SJSA1 (cell line): ENCODE measurements around the gene FRAS1. TPM values are rescaled to one million over a fixed set of nuclear protein-coding genes. Genes with fewer than 3 reads are reported as not detected.
"Not testable (repeated sequence)": the region's sequence is repeated elsewhere in the genome, so short reads cannot be mapped to it uniquely, and the experiment has no call there.

Experiments used
- DNase-seq, 2 experiments: peaks; one replicate each; pipeline ENCODE4 v3.0.0-alpha.2; 2015 to 2020; ENCODE audit warnings: low spot score in 2 of 2, low read depth in 1 of 2
- H3K27ac ChIP-seq: fragments of 250-450 bp; sonication (Bioruptor Pico); 2 replicates; pipeline ENCODE4 v1.5.1; 2020; ENCODE audit warnings: mild to moderate bottlenecking, moderate library complexity
- H3K27me3 ChIP-seq: fragments of 250-450 bp; sonication (Bioruptor Pico); replicated peaks from 2 replicates; pipeline ENCODE4 v1.5.1; 2020; ENCODE audit warnings: mild to moderate bottlenecking, moderate library complexity
- H3K36me3 ChIP-seq: fragments of 250-450 bp; sonication (Bioruptor Pico); 2 replicates; pipeline ENCODE4 v1.5.1; 2020; ENCODE audit warnings: mild to moderate bottlenecking
- H3K4me1 ChIP-seq: fragments of 250-450 bp; sonication (Bioruptor Pico); replicated peaks from 2 replicates; pipeline ENCODE4 v1.6.1; 2021; ENCODE audit warnings: mild to moderate bottlenecking
- H3K4me3 ChIP-seq: fragments of 250-450 bp; sonication (Bioruptor Pico); 2 replicates; pipeline ENCODE4 v1.5.1; 2020; ENCODE audit warnings: mild to moderate bottlenecking
- H3K9me3 ChIP-seq: fragments of 250-450 bp; sonication (Bioruptor Pico); replicated peaks from 2 replicates; pipeline ENCODE4 v1.5.1; 2020; ENCODE audit warnings: mild to moderate bottlenecking
- total RNA-seq: library from RNA; depleted of rRNA; stranded (reverse); fragments of >200 nt; shearing (Covaris generic); gene quantifications from 2 replicates; pipeline ENCODE4 v1.2.3, GENCODE V29; 2014

FRAS1 gene
- total RNA-seq, 1 experiment from 2014 or later: 0.21 TPM

DNA sequence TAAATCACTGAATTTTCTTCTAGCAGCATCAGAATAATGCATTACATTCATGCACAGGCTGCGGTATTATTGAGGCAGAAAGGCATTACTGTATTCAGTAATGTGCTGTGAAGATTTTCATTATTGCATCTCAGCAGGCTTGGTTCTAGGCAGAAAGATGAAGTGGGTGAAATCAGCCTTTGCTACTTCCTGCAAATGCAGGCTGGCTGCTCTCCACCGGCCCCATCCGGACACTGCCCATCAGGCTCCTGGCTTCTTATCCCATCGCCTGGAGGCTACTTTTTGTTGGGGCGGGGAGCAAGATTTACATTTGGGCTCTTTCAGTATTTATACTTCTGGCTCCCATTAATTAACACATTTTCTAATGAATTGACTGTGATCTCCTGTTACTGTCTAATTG lies 117.8 kb downstream of the FRAS1 start:
- H3K36me3 ChIP-seq: no peaks in the 10 kb centered on the region
- no peak overlapping the region for H3K4me3 ChIP-seq
- H3K4me1 ChIP-seq: no peaks in the 10 kb centered on the region
- DNase-seq: no peak
- H3K27me3 ChIP-seq: no peaks in the 10 kb centered on the region
- H3K27ac ChIP-seq: no peak overlapping the region
- H3K9me3 ChIP-seq: no peaks in the 10 kb centered on the region

DNA sequence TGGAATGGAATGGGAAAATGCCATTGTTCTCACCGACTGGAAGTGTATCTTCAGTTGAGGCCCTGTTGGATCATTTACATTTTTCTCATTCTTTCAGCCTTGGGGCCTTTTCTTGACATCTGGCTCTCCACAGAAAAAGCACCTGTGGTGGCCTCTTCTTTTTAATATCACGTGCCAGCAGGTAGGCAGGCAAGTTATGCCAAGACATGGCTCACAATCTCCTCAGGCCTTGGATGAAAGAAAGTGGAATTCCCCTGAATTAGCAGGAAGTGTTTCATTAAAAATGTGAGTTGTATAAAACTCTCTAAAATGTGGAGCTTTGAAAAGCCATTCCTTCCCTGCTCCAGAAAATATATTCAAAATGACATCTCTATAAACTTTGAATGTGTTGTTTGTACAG lies 122.1 kb downstream of the FRAS1 start:
- H3K27ac ChIP-seq: no peak overlapping the region
- no peaks in the 10 kb centered on the region for H3K36me3 ChIP-seq
- H3K4me3 ChIP-seq: no peak overlapping the region
- no peak for DNase-seq
- no peaks in the 10 kb centered on the region for H3K4me1 ChIP-seq
- no peaks in the 10 kb centered on the region for H3K27me3 ChIP-seq
- no peaks in the 10 kb centered on the region for H3K9me3 ChIP-seq

DNA sequence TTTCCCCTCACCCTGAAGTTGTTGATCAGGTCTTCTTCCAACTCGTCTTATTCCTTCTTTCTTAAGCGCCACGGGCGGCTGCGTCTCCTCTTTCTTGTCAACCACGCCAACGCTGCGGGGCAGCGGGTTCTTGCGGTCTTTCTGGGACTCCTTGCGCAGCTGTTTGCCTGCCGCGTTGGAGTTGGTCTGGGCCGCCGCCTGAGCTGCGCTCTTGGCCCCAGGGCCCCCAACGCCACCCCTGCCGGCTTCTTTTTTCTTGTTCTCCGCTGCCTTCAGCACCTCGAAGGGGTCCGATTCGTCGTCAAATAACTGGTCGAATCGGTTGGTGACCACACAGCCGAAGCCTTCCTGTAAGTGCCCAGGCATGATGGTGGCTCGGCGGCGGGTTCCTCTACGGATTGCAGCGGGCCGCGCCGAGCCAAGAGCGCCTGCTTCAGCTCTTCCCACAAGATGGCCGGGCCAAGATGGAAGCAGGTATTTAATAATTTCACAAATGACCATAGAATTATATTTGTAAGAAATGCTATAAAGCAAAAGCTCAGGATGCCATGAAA lies 124.6 kb downstream of the FRAS1 start:
- H3K9me3 ChIP-seq, H3K27me3 ChIP-seq, H3K4me3 ChIP-seq, H3K36me3 ChIP-seq, H3K4me1 ChIP-seq, H3K27ac ChIP-seq, DNase-seq: not testable (repeated sequence)

DNA sequence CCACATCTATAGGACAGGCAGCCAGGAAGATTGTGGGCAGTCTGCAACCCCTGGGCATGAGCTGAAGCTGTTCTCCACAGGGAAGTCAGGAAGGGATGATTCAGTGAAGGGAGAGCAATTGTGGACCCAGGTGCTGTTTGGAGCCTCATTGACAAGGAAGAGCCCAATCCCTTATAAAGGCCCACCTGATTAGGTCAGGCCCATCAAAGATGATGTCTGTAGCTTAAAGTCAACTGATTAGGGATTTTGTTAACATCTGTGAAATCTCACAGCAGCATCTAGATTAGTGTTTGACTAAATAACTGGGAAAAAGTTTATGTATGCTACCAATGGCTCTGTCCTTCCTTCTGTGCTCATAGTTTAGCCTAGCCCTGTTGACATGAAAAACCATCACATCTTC lies 127.5 kb downstream of the FRAS1 start:
- DNase-seq: no peak
- Histone ChIP-seq H3K27ac (no peak overlapping the region), H3K36me3 (no peaks in the 10 kb centered on the region), H3K9me3 (no peaks in the 10 kb centered on the region), H3K4me3 (no peak overlapping the region), H3K4me1 (no peaks in the 10 kb centered on the region), H3K27me3 (0 out of 2 replicates have a peak, but pooled peaks cover 3% of the 10 kb centered on the region)

DNA sequence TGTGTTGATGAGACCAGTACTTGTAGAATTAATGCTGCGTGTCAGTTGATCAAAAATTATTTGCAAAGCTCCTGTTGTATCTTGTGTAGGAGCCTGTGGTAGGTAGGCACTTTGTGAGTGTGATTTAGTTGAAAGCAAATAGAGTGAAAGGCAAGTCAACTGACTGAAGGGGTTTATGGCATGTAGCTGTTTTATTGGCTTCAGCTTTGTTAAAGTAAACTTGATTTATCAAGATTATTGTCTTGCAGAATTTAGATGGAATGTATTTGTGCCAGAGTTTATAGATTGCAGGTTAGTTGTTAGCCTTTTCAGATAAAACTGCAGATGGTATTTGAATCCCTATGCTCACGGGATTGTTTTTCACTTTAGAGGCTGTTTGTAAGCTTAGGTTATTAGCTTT lies 128.0 kb downstream of the FRAS1 start:
- DNase-seq: no peak
- Histone ChIP-seq H3K9me3 (no peaks in the 10 kb centered on the region), H3K27ac (no peak overlapping the region), H3K27me3 (0 out of 2 replicates have a peak, but pooled peaks cover 3% of the 10 kb centered on the region), H3K4me3 (no peak overlapping the region), H3K36me3 (no peaks in the 10 kb centered on the region), H3K4me1 (no peaks in the 10 kb centered on the region)

DNA sequence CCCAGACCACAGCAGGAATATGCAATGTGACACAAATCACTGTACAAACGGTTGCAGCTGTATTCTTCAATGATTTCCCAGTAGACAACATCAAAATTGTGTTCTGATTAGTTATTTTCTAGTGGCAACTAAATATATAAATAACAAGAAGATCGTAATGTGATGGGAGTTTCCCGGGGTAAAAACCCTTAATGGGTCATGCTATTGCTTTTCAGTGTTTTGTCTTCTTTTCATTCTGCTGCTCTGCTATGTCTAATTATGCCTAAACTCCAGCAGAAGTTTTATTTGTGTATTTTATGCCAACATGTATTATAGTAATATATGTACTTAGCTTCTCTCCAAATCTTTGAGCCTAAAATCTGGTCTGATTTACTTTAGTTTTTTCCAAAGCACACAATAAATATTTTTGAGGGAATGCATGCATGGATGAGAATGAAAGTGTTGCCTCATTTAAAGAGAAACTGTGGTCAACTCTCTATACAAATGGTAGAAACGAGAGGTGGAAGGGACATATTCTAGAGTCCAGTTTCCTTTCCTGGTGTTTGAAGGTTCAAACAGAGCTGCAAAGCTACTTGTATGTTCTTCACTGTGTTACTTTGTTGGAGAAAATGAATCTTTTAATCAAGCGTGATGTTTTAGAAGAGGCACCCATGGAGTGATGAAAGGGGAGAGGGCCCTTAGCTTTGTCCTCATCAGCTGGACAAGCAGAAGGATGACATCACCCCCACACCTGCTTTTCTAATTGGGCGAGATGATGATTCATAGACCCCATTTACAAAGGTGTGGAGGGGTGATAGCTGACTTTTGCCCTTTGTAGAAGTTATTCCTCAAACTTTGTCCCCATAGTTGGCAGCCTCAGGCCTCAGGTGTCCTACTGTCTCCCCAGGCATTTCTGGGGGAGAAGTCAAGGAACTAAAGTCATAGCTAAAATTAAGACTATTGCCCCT lies 129.7 kb downstream of the FRAS1 start:
- Histone ChIP-seq H3K4me3 (no peak overlapping the region), H3K4me1 (no peaks in the 10 kb centered on the region), H3K36me3 (no peaks in the 10 kb centered on the region), H3K27ac (no peak overlapping the region), H3K9me3 (no peaks in the 10 kb centered on the region), H3K27me3 (0 out of 2 replicates have a peak, but pooled peaks cover 3% of the 10 kb centered on the region)
- no peak for DNase-seq

DNA sequence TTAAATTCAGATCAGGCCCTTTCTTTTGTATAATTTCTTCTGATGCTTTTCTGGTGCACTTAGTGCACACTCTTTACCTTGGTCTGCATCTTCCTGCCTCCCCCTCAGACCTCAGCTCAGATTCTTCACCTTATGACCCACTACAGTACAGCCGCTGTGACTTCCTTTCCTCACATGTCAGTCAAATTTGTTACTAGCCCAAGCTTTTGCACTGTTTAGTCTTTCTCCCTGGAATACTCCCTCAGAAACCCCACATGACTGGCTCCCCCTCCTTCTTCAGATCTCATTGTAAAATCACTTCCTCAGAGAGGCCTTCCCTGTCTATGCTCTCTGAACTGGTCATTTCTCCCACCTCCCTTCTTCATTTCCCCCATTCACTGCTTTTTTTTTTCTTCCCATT lies 132.9 kb downstream of the FRAS1 start:
- Histone ChIP-seq H3K9me3 (no peaks in the 10 kb centered on the region), H3K27me3 (0 out of 2 replicates have a peak, but pooled peaks cover 3% of the 10 kb centered on the region), H3K4me1 (no peaks in the 10 kb centered on the region), H3K36me3 (no peaks in the 10 kb centered on the region), H3K27ac (no peak overlapping the region), H3K4me3 (no peak overlapping the region)
- DNase-seq: no peak

DNA sequence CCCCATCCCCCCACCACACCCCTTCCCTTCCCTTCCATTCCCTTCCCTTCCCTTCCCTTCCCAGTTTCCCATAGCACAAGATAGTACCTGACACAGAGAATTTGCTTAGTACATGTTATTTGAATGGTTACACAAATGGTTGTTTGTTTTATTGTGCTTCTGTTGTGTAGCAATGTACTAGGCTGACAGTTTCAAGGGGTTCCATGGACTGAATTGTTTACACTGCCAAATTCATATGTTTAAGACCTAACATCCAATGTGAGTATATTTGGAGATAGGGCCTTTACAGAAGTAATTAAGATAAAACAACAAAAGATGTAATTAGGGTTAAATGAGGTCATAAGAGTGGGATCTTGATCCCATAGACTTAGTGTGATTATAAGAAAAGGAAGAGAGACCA lies 133.5 kb downstream of the FRAS1 start:
- no peaks in the 10 kb centered on the region for H3K36me3 ChIP-seq
- DNase-seq: no peak
- no peak overlapping the region for H3K27ac ChIP-seq
- H3K9me3 ChIP-seq: no peaks in the 10 kb centered on the region
- no peaks in the 10 kb centered on the region for H3K4me1 ChIP-seq
- 0 out of 2 replicates have a peak, but pooled peaks cover 3% of the 10 kb centered on the region for H3K27me3 ChIP-seq
- H3K4me3 ChIP-seq: no peak overlapping the region

DNA sequence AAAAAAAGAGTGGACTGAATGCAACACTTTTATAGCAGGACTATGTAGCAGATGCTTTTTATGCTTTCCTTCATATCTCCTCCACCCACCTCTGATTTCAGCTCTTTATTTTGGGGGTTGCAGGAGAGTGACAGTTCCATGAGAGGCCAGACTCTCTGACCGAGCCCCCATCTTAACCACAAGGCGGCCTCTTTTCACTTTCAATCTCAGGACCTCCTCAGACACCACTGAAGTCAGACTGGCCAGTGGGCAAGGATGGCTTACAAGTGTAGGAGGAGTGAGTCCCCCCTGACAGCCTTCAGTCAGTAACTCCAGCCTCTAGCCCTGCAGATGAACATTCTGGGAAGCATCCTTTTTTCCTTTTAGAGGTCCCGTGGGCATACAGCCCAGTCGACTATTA lies 140.8 kb downstream of the FRAS1 start:
- H3K27me3 ChIP-seq: no peaks in the 10 kb centered on the region
- H3K36me3 ChIP-seq: no peaks in the 10 kb centered on the region
- DNase-seq: no peak
- H3K9me3 ChIP-seq: no peaks in the 10 kb centered on the region
- H3K4me1 ChIP-seq: no peaks in the 10 kb centered on the region
- H3K27ac ChIP-seq: no peak overlapping the region
- no peak overlapping the region for H3K4me3 ChIP-seq

DNA sequence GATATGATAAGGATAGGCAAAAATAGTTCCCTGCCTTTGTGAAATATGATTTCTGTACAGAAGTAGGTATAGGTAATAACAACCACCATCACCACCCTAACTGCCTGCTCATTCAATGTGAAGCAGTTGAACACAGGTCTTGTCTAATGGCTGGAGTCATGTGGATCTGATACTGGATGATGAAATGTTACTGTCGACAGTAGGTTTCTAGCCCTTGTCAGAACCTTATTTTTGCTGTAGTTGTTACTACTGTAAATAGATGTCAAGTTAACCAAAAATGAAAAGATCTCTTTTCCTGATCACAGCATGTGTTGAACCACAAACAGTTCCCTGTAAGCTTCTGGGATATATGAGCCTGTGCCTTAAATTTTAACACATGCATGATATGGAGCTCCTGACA lies 142.9 kb downstream of the FRAS1 start:
- Histone ChIP-seq H3K27me3 (no peaks in the 10 kb centered on the region), H3K36me3 (no peaks in the 10 kb centered on the region), H3K27ac (no peak overlapping the region), H3K4me3 (no peak overlapping the region), H3K9me3 (no peaks in the 10 kb centered on the region), H3K4me1 (no peaks in the 10 kb centered on the region)
- DNase-seq: no peak

DNA sequence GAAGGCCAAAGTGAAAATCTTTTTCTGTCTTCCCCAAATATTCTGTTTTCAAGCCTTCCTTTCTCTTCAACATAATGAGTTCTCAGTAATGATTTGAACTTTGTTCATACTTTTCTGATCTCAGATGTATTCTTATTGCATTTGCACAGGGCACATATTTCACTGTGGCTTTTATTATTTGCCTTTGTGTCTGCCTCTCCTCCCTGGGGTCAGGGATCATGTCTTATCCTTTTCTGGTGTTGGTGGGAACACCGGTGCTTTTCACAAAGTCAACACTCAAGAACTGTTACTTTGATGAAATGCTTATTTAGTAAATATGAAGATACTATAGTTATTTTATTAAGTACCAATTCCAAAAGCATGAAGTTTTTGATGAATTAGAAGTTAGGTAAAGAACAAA lies 143.8 kb downstream of the FRAS1 start:
- DNase-seq: no peak
- Histone ChIP-seq H3K27ac (no peak overlapping the region), H3K36me3 (no peaks in the 10 kb centered on the region), H3K9me3 (no peaks in the 10 kb centered on the region), H3K27me3 (no peaks in the 10 kb centered on the region), H3K4me3 (no peak overlapping the region), H3K4me1 (no peaks in the 10 kb centered on the region)

DNA sequence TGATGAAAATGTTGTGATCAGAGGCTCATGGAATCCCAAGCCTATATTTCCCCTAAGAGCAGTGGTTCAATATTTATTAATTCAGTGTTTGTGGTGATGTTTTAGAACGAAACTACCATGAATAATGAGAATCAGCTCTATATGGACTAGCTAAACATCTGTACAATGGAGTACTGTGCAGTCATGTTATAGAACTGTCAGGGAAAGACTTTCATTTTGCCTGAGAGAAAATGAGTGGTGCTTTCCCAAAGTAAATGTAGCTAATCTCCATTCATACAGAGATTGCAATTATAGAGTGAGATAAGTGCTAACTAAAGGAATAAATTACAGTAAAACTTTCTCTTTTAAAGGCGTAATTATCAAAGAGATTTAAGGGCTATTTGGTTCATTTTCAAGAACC lies 147.1 kb downstream of the FRAS1 start:
- no peak overlapping the region for H3K4me3 ChIP-seq
- H3K4me1 ChIP-seq: no peaks in the 10 kb centered on the region
- DNase-seq: no peak
- no peaks in the 10 kb centered on the region for H3K27me3 ChIP-seq
- no peaks in the 10 kb centered on the region for H3K36me3 ChIP-seq
- no peaks in the 10 kb centered on the region for H3K9me3 ChIP-seq
- no peak overlapping the region for H3K27ac ChIP-seq

DNA sequence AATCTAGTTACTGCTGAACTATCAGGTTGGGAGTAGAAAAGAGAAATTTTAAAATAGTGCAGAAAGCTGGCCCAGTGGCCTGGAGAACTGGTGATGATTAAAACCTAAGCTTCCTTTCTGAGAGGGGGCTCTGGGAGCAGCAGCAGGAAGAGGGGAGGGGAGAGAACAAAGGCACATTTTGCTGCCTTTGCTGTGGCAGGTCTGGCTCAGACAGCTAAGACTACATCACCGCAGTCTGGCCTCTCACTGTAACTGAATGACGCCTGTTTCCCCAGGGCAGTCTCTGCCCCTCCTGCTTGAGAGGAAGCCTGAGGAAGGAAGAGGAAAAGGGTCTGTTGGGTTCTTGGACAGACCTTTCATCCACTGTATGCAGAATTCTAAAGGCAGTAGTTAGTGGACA lies 148.5 kb downstream of the FRAS1 start:
- H3K4me3 ChIP-seq: no peak overlapping the region
- H3K36me3 ChIP-seq: no peaks in the 10 kb centered on the region
- DNase-seq: no peak
- H3K4me1 ChIP-seq: no peaks in the 10 kb centered on the region
- H3K27ac ChIP-seq: no peak overlapping the region
- H3K27me3 ChIP-seq: no peaks in the 10 kb centered on the region
- no peaks in the 10 kb centered on the region for H3K9me3 ChIP-seq

DNA sequence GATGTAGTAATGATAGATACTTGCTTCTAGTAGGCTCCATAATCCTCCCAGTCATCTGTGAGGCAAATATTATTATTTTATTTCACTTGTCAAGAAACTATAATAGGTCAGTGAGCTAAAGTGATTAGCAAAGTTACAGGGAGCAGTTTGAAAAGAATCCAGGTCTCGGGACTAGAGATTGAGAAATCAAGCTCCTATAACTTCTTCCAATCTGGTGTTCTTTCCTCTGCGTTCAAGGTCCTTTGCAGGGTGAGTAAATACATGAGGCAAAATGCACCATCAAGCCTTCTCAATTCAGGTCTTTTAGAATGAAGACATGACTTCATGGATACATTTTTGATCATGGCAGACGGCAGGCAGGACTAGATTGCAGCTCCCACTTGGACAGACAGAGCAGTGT lies 150.4 kb downstream of the FRAS1 start:
- H3K27me3 ChIP-seq: no peaks in the 10 kb centered on the region
- H3K9me3 ChIP-seq: no peaks in the 10 kb centered on the region
- no peak overlapping the region for H3K4me3 ChIP-seq
- no peaks in the 10 kb centered on the region for H3K4me1 ChIP-seq
- H3K36me3 ChIP-seq: no peaks in the 10 kb centered on the region
- DNase-seq: no peak
- H3K27ac ChIP-seq: no peak overlapping the region
